HepG2 (cell line): ENCODE results near the gene COLQ. TPM values are rescaled to one million over a fixed set of nuclear protein-coding genes. Genes with fewer than 3 reads are reported as not detected.

Experiments used
- AHDC1 ChIP-seq: sonication (generic); formaldehyde crosslinking; IDR thresholded peaks from 2 replicates; pipeline ENCODE4 v1.5.1; 2020; ENCODE audit warnings: mild to moderate bottlenecking, missing genetic modification reagents, borderline replicate concordance
- ARID2 ChIP-seq: sonication (generic); formaldehyde crosslinking; IDR thresholded peaks from 2 replicates; pipeline ENCODE4 v1.8.1; 2022; ENCODE audit warnings: mild to moderate bottlenecking, missing genetic modification reagents, borderline replicate concordance
- CBX2 ChIP-seq, 2 experiments: fragments of 200-600 bp in 1 of 2; sonication (generic); formaldehyde crosslinking in 1 of 2; IDR thresholded peaks; 2 replicates each; pipeline versions ENCODE4 v1.7.0 to v1.8.1; 2018 to 2022; ENCODE audit warnings: low read depth in 2 of 2, low read length in 1 of 2, mild to moderate bottlenecking in 1 of 2, missing genetic modification reagents in 1 of 2
- DPF2 ChIP-seq: sonication (generic); formaldehyde crosslinking; IDR thresholded peaks from 2 replicates; pipeline ENCODE4 v1.4.0; 2020; ENCODE audit warnings: mild to moderate bottlenecking, low read depth, missing genetic modification reagents, borderline replicate concordance
- GPN1 ChIP-seq: sonication (generic); formaldehyde crosslinking; IDR thresholded peaks from 2 replicates; pipeline ENCODE4 v1.5.1; 2020; ENCODE audit warnings: missing genetic modification reagents, borderline replicate concordance
- KMT2B ChIP-seq: IDR thresholded peaks from 2 replicates; pipeline ENCODE4 v1.6.1; 2016; ENCODE audit warnings: missing genetic modification reagents, missing compliant biosample characterization
- NR2F6 ChIP-seq, 2 experiments: IDR thresholded peaks; 2 replicates each; pipeline ENCODE4 v1.6.1; 2016; ENCODE audit warnings: antibody characterized with exemption in 1 of 2, mild to moderate bottlenecking in 1 of 2
- SOX13 ChIP-seq, 3 experiments: fragments of 450-650 bp in 1 of 3; sonication (generic) in 1 of 3; formaldehyde crosslinking in 1 of 3; IDR thresholded peaks in 2 of 3; conservative IDR thresholded peaks in 1 of 3; 2 replicates each; pipeline versions ENCODE4 v1.5.0 to v1.6.1; 2016 to 2020; ENCODE audit warnings: antibody characterized with exemption in 1 of 3, mild to moderate bottlenecking in 1 of 3, missing compliant biosample characterization in 1 of 3, missing genetic modification reagents in 1 of 3, moderate library complexity in 1 of 3
- TCF12 ChIP-seq, 2 experiments: fragments of 450-650 bp in 1 of 2; sonication (generic) in 1 of 2; formaldehyde crosslinking in 1 of 2; IDR thresholded peaks; 2 replicates each; pipeline versions ENCODE4 v1.6.1 to v1.8.0; 2017 to 2022; ENCODE audit warnings: antibody characterized with exemption in 1 of 2, mild to moderate bottlenecking in 1 of 2, missing genetic modification reagents in 1 of 2, moderate library complexity in 1 of 2
- ZNF160 ChIP-seq: sonication (generic); formaldehyde crosslinking; IDR thresholded peaks from 2 replicates; pipeline ENCODE4 v1.8.0; 2022; ENCODE audit warnings: mild to moderate bottlenecking, inconsistent platforms, missing genetic modification reagents
- ZNF232 ChIP-seq: sonication (generic); formaldehyde crosslinking; IDR thresholded peaks from 2 replicates; pipeline ENCODE4 v1.4.0; 2020; ENCODE audit warnings: missing genetic modification reagents, borderline replicate concordance
- ZNF251 ChIP-seq: sonication (generic); formaldehyde crosslinking; IDR thresholded peaks from 2 replicates; pipeline ENCODE4 v1.9.0; 2021; ENCODE audit warnings: mild to moderate bottlenecking, missing genetic modification reagents
- ZNF260 ChIP-seq: sonication (generic); formaldehyde crosslinking; IDR thresholded peaks from 2 replicates; pipeline ENCODE4 v1.4.0; 2020; ENCODE audit warnings: missing genetic modification reagents, low read depth, mild to moderate bottlenecking, borderline replicate concordance
- ZNF546 ChIP-seq: sonication (generic); formaldehyde crosslinking; conservative IDR thresholded peaks from 2 replicates; pipeline ENCODE4 v1.8.1; 2023; ENCODE audit warnings: mild to moderate bottlenecking, missing genetic modification reagents
- ZNF775 ChIP-seq: sonication (generic); formaldehyde crosslinking; IDR thresholded peaks from 2 replicates; pipeline ENCODE4 v1.4.0; 2020; ENCODE audit warnings: missing genetic modification reagents, mild to moderate bottlenecking, moderate library complexity, borderline replicate concordance
- ZNF784 ChIP-seq: sonication (generic); formaldehyde crosslinking; IDR thresholded peaks from 2 replicates; pipeline ENCODE4 v1.5.1; 2020; ENCODE audit warnings: missing genetic modification reagents, mild to moderate bottlenecking, borderline replicate concordance
- ZSCAN21 ChIP-seq: sonication (generic); formaldehyde crosslinking; IDR thresholded peaks from 2 replicates; pipeline ENCODE4 v1.8.0; 2022; ENCODE audit warnings: mild to moderate bottlenecking, missing genetic modification reagents, moderate library complexity, borderline replicate concordance
- polyA plus RNA-seq, 8 experiments: library from polyadenylated mRNA; depleted of rRNA in 3 of 8; stranded (reverse) in 7 of 8; unstranded in 1 of 8; fragments of >200 nt; fragmentation: Illumina TruSeq in 4 of 8; extraction: Trizol in 4 of 8; gene quantifications; 2 replicates each; pipeline versions ENCODE4 v1.2.1 to v1.2.3, GENCODE V29; 2011 to 2016; ENCODE audit warnings: low read depth in 4 of 8, missing spikeins in 1 of 8, mixed read lengths in 1 of 8; ENCODE audit not compliant: insufficient read depth in 1 of 8
- total RNA-seq, 5 experiments: library from RNA; depleted of rRNA; stranded (reverse); fragments of >200 nt; fragmentation: Illumina TruSeq; extraction: Trizol; gene quantifications; 2 replicates each; pipeline ENCODE4 v1.2.3, GENCODE V29; 2016; ENCODE audit warnings: low read depth in 1 of 5
- TF ChIP-seq, protein P1 (sequence below): sonication (generic); formaldehyde crosslinking; IDR thresholded peaks from 2 replicates; pipeline ENCODE4 v1.4.0; 2020; ENCODE audit warnings: mild to moderate bottlenecking, missing genetic modification reagents
- TF ChIP-seq, protein P2 (sequence below): sonication (generic); formaldehyde crosslinking; IDR thresholded peaks from 2 replicates; pipeline ENCODE4 v1.5.0; 2020; ENCODE audit warnings: mild to moderate bottlenecking, missing genetic modification reagents

COLQ gene
- total and polyA plus RNA-seq, 2 of the 13 experiments (the other 11 are each of a cell fraction or from before 2014, with no cell fraction given) = 0.31 to 0.46 TPM

DNA sequence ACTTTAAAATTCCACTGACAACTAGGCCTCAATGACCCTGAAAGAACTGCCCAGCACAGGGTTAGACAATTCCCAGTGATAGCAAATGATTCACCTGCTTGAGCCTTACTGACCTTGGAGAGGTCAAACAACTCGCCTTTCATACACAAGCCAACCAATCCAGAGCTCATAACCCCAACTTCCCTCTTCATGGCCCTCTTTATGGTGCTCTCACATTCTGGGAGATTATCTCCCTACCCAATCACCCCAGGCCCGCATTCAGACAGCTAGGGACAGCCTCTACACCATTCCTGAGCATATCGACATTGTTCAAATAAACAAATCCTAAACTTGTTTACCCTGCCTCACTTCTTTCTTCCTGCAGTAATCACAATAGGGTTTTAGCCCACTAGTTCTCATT, 32.2 kb upstream of the COLQ start (continued):
- TF ChIP-seq ZNF775 (no peak), AHDC1 (CRISPR knock-in tag) (no peak), CBX2 (IDR thresholded peaks at IDR 0.05; ENCODE audit: low read depth, low read length) (no peak), CBX2 (CRISPR knock-in tag; IDR thresholded peaks at IDR 0.05; ENCODE audit: low read depth) (no peak), SOX13 (IDR thresholded peaks at IDR 0.05) (no peak), SOX13 (CRISPR knock-in tag; conservative IDR thresholded peaks at IDR 0.05 in 1 of 2, IDR thresholded peaks at IDR 0.05 in 1 of 2) (peak in 1 of 2 experiments; percentile 43; a peak in 1 of 4 replicates), ZNF232 (CRISPR knock-in tag) (no peak), ZNF784 (CRISPR knock-in tag) (no peak), KMT2B (CRISPR knock-in tag) (no peak), ZNF251 (CRISPR knock-in tag) (no peak), ZNF546 (no peak), NR2F6 (IDR thresholded peaks at IDR 0.05) (peak; percentile 57), NR2F6 (CRISPR knock-in tag; IDR thresholded peaks at IDR 0.05) (peak; percentile 70; the same call in 1 of the 2 replicates), ARID2 (CRISPR knock-in tag) (no peak), ZNF260 (CRISPR knock-in tag) (no peak), DPF2 (no peak), ZNF160 (CRISPR knock-in tag) (no peak), TCF12 (IDR thresholded peaks at IDR 0.05) (no peak), TCF12 (CRISPR knock-in tag; IDR thresholded peaks at IDR 0.05) (no peak), ZSCAN21 (CRISPR knock-in tag) (no peak), GPN1 (CRISPR knock-in tag) (no peak)
- TF ChIP-seq, protein P1, sequence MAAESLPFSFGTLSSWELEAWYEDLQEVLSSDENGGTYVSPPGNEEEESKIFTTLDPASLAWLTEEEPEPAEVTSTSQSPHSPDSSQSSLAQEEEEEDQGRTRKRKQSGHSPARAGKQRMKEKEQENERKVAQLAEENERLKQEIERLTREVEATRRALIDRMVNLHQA (CRISPR knock-in tag) = no peak
- TF ChIP-seq, protein P2, sequence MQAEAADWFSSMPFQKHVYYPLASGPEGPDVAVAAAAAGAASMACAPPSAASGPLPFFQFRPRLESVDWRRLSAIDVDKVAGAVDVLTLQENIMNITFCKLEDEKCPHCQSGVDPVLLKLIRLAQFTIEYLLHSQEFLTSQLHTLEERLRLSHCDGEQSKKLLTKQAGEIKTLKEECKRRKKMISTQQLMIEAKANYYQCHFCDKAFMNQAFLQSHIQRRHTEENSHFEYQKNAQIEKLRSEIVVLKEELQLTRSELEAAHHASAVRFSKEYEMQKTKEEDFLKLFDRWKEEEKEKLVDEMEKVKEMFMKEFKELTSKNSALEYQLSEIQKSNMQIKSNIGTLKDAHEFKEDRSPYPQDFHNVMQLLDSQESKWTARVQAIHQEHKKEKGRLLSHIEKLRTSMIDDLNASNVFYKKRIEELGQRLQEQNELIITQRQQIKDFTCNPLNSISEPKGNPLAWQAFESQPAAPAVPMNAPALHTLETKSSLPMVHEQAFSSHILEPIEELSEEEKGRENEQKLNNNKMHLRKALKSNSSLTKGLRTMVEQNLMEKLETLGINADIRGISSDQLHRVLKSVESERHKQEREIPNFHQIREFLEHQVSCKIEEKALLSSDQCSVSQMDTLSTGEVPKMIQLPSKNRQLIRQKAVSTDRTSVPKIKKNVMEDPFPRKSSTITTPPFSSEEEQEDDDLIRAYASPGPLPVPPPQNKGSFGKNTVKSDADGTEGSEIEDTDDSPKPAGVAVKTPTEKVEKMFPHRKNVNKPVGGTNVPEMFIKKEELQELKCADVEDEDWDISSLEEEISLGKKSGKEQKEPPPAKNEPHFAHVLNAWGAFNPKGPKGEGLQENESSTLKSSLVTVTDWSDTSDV (CRISPR knock-in tag) = no peak
